ENCODE data around the gene LRCH1.
"Not testable (repeated sequence)": the region's sequence is repeated elsewhere in the genome, so short reads cannot be mapped to it uniquely, and the experiment has no call there.

Gene LRCH1

GRCh38 chr13:46753137-46753536 is 200.2 kb downstream of the LRCH1 start:
- DNase-seq (ENCODE audit: low read depth): no peak

- DNase-seq (ENCODE audit: low read depth): no peak
These were observed 200.9 kb downstream of the LRCH1 start for GRCh38 chr13:46753917-46754316.

DNA sequence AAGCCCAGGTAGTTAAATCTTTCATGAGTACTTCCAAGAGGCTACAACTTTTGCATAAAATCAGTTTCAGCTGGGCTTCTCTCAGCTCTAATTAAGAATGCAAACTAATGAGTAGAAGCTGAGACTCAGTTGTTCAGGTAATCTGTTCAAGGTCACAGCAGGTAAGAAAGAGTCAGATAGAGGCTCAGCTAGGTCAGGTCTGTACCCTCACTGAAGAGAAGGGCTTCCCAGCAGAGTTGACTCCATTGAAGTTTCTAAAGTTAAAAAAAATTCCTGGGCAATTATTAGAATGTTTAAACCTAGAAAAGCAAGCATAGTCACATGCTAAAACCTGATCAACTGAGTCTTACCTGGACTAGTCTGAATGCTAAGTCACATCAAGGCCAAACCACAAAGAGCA is 201.8 kb downstream of the LRCH1 start:
- DNase-seq (ENCODE audit: low read depth): no peak

DNA sequence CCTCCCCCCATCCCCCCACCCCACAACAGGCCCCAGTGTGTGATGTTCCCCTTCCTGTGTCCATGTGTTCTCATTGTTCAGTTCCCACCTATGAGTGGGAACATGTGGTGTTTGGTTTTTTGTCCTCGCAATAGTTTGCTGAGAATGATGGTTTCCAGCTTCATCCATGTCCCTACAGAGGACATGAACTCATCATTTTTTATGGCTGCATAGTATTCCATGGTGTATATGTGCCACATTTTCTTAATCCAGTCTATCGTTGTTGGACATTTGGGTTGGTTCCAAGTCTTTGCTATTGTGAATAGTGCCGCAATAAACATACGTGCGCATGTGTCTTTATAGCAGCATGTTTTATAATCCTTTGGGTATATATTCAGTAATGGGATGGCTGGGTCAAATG is 202.5 kb downstream of the LRCH1 start:
- DNase-seq (ENCODE audit: low read depth): not testable (repeated sequence)

DNA sequence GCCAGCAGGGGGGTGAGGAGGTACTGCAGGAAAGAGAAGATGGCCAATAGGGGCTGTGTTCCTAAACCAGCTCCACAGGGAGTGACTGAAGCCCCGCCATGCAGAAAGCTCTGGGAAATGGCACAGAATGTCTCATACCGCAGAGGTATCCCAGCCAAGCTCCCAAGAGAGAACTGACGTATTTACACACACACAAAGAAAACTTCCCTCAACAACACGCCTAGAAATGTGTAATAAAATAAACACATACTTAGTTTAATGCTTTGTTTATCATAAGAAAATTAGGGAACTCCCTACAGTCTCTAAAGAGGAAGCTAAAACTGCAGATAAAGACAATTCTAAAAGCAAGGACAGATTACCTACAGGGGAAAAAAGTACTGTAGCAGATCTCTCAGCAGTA is 204.0 kb downstream of the LRCH1 start:
- no peak for DNase-seq (ENCODE audit: low read depth)

- no peak for DNase-seq (ENCODE audit: low read depth)
These were observed 204.7 kb downstream of the LRCH1 start for GRCh38 chr13:46757640-46758039.

DNA sequence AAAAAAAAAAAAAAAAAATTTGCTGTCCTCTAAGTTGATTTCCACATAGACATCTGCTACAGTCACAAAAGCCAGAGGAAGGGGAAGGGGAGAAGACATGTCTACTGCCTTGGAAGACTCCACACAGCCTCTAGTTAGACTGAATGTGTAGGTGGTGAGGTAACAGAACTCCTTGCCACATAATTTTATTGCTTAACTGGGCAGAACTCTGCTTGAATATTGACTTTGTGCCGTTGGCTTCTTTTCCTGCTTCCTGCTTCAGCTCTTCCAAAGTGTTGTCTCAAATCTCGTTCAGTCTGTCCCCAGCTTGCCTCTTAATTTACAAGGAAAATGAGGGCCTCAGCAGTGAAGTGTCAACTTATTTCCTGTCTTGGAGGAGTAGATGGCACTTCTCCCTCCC is 206.9 kb downstream of the LRCH1 start:
- DNase-seq (ENCODE audit: low read depth): no peak

GRCh38 chr13:46761174-46761573 is 208.2 kb downstream of the LRCH1 start:
- no peak for DNase-seq (ENCODE audit: low read depth)

DNA sequence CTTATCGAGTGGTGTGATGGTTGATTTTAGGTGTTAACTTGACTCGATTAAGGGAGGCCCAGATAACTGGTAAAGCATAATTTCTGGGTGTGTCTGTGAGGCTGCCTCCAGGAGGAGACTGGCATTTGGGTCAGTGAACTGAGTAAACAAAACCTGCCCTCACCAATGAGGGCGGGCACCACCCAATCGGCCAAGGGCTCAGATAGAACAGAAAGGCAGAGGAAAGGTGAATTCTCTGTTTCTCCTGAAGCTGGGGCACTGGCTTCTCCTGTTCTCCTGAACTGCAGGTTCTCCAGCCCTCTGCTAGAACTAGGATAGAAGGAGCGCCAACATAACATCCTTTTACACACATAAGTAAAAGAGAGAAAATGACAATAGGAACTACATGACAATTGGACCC is 208.9 kb downstream of the LRCH1 start:
- DNase-seq (ENCODE audit: low read depth): no peak

DNA sequence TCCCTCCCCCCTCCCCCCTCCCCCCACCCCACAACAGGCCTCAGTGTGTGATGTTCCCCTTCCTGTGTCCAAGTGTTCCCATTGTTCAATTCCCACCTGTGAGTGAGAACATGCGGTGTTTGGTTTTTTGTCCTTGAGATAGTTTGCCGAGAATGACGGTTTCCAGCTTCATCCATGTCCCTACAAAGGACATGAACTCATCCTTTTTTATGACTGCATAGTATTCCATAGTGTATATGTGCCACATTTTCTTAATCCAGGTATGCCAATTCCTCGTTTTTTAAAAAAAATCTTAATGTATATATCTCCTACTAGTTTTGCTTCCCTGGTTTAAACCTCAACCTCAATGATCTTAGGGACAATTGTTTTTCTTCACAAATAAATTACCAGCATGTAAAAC is 217.0 kb downstream of the LRCH1 start:
- DNase-seq (ENCODE audit: low read depth): not testable (repeated sequence)

- no peak for DNase-seq (ENCODE audit: low read depth)
These were observed 218.7 kb downstream of the LRCH1 start for GRCh38 chr13:46771693-46772092.

GRCh38 chr13:46773541-46773940 is 220.6 kb downstream of the LRCH1 start:
- no peak for DNase-seq (ENCODE audit: low read depth)

DNA sequence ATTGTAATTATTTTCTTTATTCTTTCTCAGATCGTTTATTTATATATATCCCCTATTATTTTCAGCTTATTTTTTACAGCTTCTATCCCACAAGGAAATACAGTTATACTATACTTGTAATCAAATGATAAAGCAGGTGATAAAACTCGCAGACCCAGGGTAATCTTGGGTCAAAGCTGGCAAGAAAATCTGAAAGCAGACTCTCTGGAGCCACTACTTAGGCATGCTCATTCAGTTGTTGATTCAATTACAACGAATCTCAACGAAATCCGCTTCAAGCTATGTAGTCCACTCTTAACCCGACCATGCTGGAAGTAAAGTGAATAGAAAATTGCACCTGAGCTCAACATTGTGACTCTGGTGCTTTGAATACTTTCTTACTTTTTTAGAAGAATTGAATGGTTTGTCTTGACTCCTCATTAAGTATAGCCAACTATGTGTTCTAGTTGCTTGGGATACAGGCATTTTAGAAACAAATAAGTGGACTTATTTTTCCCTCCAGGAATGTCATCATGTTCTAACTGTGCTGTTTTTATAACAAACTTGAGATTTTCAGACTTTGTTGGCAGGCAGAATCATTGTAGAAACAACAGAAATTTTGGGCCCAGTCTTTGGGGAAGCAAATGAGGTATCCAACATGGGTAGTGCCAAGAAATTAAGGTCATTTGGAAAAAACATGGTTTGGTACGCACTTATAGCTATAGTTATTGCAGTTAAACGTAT is 222.6 kb downstream of the LRCH1 start:
- DNase-seq (ENCODE audit: low read depth): no peak

GRCh38 chr13:46778095-46778494 is 225.1 kb downstream of the LRCH1 start:
- DNase-seq (ENCODE audit: low read depth): no peak

GRCh38 chr13:46778890-46779289 is 225.9 kb downstream of the LRCH1 start:
- DNase-seq (ENCODE audit: low read depth): no peak

DNA sequence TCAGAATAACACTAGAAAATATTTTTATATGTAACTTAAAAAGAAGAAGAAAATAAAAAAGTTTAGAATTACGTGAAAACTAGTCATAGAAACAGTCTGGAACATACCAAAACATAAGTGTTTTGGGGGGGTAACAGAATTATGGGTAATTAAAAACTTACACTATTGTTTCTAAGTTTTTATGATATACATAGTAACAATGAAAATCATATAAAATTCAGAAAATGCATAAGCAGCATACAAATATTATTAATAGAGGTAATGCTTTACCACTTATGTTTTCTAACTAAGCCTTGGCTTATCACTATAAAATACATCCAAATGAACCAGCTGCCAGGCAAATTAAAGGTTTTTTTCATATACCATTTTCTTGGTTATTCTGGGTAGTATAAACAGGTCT is 229.1 kb downstream of the LRCH1 start:
- no peak for DNase-seq (ENCODE audit: low read depth)

DNA sequence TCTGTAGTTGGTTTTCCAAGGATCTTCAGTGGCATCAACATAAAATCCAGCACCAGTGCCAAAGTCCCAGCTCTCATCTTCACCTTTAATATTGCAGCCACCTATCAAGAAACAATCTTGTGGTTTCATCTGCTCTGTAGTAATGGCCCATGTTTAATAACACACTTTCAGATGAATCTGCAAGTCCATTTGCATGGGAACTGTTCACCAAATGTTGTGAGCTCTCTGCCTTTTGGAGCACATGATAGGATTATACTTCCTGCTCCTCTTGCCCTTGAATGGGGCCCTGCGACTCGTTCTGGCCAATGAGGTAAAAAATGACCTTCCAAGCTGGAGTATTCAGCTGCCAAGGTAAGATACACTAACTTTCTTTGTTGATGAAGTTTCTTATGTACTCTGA is 229.7 kb downstream of the LRCH1 start:
- no peak for DNase-seq (ENCODE audit: low read depth)

GRCh38 chr13:46783504-46783903 is 230.5 kb downstream of the LRCH1 start:
- no peak for DNase-seq (ENCODE audit: low read depth)

DNA sequence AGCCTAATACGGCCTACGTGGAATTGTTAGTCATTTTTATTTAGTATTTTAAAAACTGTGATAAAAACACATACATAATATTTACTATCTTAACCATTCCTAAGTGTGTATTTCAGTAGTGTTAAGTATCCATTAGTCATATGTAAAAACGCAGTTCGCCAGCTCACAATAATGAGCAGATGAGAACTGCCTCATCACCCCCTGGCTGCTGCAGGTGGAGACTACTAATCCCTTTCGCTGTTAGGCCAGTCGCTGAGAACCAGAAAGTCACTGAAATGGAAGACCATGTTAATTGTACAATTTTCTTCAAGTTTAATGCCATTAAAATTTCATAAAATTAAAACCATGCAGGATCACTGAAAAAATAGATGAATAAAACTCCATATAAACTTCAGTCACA is 242.4 kb downstream of the LRCH1 start:
- DNase-seq (ENCODE audit: low read depth): no peak

DNA sequence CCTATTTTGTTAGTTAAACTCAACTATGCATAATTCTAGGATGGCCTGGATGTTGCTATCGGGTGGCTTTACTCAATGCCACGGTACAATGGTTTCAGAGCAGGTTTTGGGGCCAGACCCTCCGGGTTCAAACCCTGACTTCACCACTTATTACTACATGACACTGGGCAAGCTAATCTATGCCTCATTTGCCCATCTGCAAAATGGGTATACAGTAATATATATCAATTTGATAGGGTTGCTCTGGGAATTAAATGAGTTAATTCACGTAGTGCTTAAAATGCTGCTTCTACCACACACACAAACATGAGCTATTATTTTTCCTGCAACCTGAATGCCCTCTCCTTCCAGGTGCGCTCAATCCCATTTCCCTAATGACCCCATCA is 243.2 kb downstream of the LRCH1 start:
- no peak for DNase-seq (ENCODE audit: low read depth)

GRCh38 chr13:46796515-46797474 is 243.8 kb downstream of the LRCH1 start, which contains the start of gene ESD:
ESD (minus strand) TSS chr13:46797161; CDS start chr13:46791413, 5,748 bp downstream.
- DNase-seq (ENCODE audit: low read depth): peak; percentile 37

GRCh38 chr13:46797501-46798237 is 244.7 kb downstream of the LRCH1 start:
- no peak for DNase-seq (ENCODE audit: low read depth)

DNA sequence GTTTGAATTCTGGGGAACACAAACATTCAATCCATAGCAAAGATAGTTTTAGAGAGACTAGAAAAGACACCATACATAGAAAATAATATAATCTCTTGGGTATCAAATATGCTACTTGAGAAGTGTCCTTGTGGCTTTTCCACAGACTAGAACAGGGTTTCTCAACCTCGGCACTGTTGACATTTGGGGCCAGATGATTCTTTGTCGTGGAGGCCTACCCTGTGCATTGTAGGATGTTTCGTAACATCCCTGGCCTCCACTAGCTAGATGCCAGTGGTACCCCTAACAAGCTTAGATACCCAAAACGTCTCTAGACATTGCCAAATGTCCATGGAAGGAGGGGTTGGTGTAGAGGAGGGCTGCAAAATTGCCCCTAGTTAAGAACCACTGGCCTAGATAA is 246.2 kb downstream of the LRCH1 start:
- no peak for DNase-seq (ENCODE audit: low read depth)

All from HS-5 (cell line).